HepG2 (cell line): ENCODE data around the gene CYP46A1. TPM values are rescaled to one million over a fixed set of nuclear protein-coding genes. Genes with fewer than 3 reads are reported as not detected.

ENCODE experiments used
- HNRNPUL1 ChIP-seq: fragments of 200-400 bp; formaldehyde crosslinking; IDR thresholded peaks from 2 replicates; pipeline ENCODE4 v1.6.1; 2017; ENCODE audit warnings: low read depth, mild to moderate bottlenecking, low read length, moderate library complexity
- HOXA7 ChIP-seq: sonication (generic); formaldehyde crosslinking; IDR thresholded peaks from 2 replicates; pipeline ENCODE4 v1.8.1; 2022; ENCODE audit warnings: mild to moderate bottlenecking, missing genetic modification reagents, moderate library complexity
- MAFF ChIP-seq: IDR thresholded peaks from 2 replicates; pipeline ENCODE4 v1.6.1; 2011; ENCODE audit warnings: low read depth, low read length, improper control_type of control experiment
- MATR3 ChIP-seq: sonication (generic); formaldehyde crosslinking; IDR thresholded peaks from 2 replicates; pipeline ENCODE4 v1.4.0; 2020; ENCODE audit warnings: missing genetic modification reagents
- MLLT10 ChIP-seq: sonication (generic); formaldehyde crosslinking; IDR thresholded peaks from 2 replicates; pipeline ENCODE4 v1.4.0; 2020; ENCODE audit warnings: missing genetic modification reagents
- RAD21 ChIP-seq: fragments of 450-650 bp; formaldehyde crosslinking; IDR thresholded peaks from 2 replicates; pipeline ENCODE4 v1.5.0; 2020; ENCODE audit warnings: mild to moderate bottlenecking
- RARA ChIP-seq: IDR thresholded peaks from 2 replicates; pipeline ENCODE4 v1.6.1; 2016; ENCODE audit warnings: missing genetic modification reagents, missing compliant biosample characterization
- SMC3 ChIP-seq: IDR thresholded peaks from 2 replicates; pipeline ENCODE4 v1.6.1; 2011; ENCODE audit warnings: low read length, improper control_type of control experiment
- SRSF9 ChIP-seq: fragments of 200-400 bp; formaldehyde crosslinking; IDR thresholded peaks from 2 replicates; pipeline ENCODE4 v1.6.1; 2018; ENCODE audit warnings: borderline replicate concordance, mild to moderate bottlenecking, low read depth, low read length; ENCODE audit not compliant: insufficient read depth, poor library complexity, severe bottlenecking
- U2AF2 ChIP-seq: fragments of 200-400 bp; formaldehyde crosslinking; IDR thresholded peaks from 2 replicates; pipeline ENCODE4 v1.6.1; 2017; ENCODE audit warnings: low read depth, mild to moderate bottlenecking, low read length
- ZNF256 ChIP-seq: sonication (generic); formaldehyde crosslinking; conservative IDR thresholded peaks from 2 replicates; pipeline ENCODE4 v1.4.0; 2020; ENCODE audit warnings: missing genetic modification reagents
- ZNF557 ChIP-seq: sonication (generic); formaldehyde crosslinking; IDR thresholded peaks from 2 replicates; pipeline ENCODE4 v1.4.0; 2020; ENCODE audit warnings: missing genetic modification reagents
- ZSCAN25 ChIP-seq: sonication (generic); formaldehyde crosslinking; IDR thresholded peaks from 2 replicates; pipeline ENCODE4 v1.8.0; 2022; ENCODE audit warnings: mild to moderate bottlenecking, missing genetic modification reagents
- polyA plus RNA-seq, 8 experiments: library from polyadenylated mRNA; depleted of rRNA in 3 of 8; stranded (reverse) in 7 of 8; unstranded in 1 of 8; fragments of >200 nt; fragmentation: Illumina TruSeq in 4 of 8; extraction: Trizol in 4 of 8; gene quantifications; 2 replicates each; pipeline versions ENCODE4 v1.2.1 to v1.2.3, GENCODE V29; 2011 to 2016; ENCODE audit warnings: low read depth in 4 of 8, missing spikeins in 1 of 8, mixed read lengths in 1 of 8; ENCODE audit not compliant: insufficient read depth in 1 of 8
- total RNA-seq, 5 experiments: library from RNA; depleted of rRNA; stranded (reverse); fragments of >200 nt; fragmentation: Illumina TruSeq; extraction: Trizol; gene quantifications; 2 replicates each; pipeline ENCODE4 v1.2.3, GENCODE V29; 2016; ENCODE audit warnings: low read depth in 1 of 5
- TF ChIP-seq, protein P1 (sequence below): sonication (generic); formaldehyde crosslinking; IDR thresholded peaks from 2 replicates; pipeline ENCODE4; 2020; ENCODE audit warnings: missing genetic modification reagents, mild to moderate bottlenecking, borderline replicate concordance
- TF ChIP-seq, protein P2 (sequence below): fragments of 450-650 bp; IDR thresholded peaks from 2 replicates; pipeline ENCODE4 v1.6.1; 2016
- TF ChIP-seq, protein P3 (sequence below): sonication (generic); formaldehyde crosslinking; IDR thresholded peaks from 2 replicates; pipeline ENCODE4 v1.5.0; 2020; ENCODE audit warnings: mild to moderate bottlenecking, missing genetic modification reagents, moderate library complexity
- TF ChIP-seq, protein P4 (sequence below): sonication (generic); formaldehyde crosslinking; IDR thresholded peaks from 2 replicates; pipeline ENCODE4 v1.4.0; 2020; ENCODE audit warnings: mild to moderate bottlenecking, missing genetic modification reagents
- TF ChIP-seq, protein P5 (sequence below): sonication (generic); formaldehyde crosslinking; conservative IDR thresholded peaks from 2 replicates; pipeline ENCODE4 v1.8.1; 2023; ENCODE audit warnings: missing genetic modification reagents

CYP46A1 gene
- total and polyA plus RNA-seq, 2 of the 13 experiments (the other 11 are each of a cell fraction or from before 2014, with no cell fraction given) = not detected

DNA sequence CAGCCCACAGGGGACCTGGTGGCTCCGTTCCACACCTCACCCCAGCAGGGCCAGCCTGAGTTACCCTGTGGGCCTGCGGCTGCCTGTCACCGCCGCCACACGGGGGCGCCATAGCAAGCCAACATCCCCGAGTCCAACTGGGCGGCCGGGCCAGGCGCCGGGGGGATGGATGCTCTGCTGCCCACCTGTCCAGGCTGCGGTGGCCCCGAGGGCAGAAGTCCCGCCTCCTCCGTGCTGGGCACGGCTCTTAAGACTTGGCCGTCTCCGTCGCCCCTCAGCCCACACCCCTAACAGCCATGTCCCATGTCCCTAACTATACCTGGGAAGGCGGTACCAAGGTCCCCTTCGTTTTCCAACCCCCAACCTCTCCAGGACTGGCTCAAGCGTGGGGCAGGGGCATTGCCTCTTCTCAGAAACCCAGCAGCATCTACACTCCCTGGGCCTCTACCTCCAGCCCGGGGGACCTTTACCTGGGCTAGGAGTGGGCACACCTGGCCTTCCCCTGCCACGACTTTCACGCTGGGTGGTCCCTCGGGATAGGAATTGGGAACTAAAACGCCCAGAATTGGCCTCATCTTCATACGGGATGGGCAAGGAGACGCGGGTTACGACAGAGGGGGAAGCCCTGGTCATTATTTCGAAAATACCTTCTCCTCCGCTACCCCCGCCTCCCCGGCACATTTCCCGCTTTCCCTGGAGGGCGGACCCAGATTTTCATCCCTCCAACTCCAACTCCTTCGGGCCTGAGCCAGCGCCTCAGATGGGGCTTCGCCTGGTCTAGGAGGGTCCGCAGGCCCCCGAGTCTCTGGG lies 1.1 kb upstream of the CYP46A1 start (continued):
- TF ChIP-seq, protein P1, sequence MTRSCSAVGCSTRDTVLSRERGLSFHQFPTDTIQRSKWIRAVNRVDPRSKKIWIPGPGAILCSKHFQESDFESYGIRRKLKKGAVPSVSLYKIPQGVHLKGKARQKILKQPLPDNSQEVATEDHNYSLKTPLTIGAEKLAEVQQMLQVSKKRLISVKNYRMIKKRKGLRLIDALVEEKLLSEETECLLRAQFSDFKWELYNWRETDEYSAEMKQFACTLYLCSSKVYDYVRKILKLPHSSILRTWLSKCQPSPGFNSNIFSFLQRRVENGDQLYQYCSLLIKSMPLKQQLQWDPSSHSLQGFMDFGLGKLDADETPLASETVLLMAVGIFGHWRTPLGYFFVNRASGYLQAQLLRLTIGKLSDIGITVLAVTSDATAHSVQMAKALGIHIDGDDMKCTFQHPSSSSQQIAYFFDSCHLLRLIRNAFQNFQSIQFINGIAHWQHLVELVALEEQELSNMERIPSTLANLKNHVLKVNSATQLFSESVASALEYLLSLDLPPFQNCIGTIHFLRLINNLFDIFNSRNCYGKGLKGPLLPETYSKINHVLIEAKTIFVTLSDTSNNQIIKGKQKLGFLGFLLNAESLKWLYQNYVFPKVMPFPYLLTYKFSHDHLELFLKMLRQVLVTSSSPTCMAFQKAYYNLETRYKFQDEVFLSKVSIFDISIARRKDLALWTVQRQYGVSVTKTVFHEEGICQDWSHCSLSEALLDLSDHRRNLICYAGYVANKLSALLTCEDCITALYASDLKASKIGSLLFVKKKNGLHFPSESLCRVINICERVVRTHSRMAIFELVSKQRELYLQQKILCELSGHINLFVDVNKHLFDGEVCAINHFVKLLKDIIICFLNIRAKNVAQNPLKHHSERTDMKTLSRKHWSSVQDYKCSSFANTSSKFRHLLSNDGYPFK = peak; percentile 53; the same call in 1 of the 2 replicates
- TF ChIP-seq, protein P2, sequence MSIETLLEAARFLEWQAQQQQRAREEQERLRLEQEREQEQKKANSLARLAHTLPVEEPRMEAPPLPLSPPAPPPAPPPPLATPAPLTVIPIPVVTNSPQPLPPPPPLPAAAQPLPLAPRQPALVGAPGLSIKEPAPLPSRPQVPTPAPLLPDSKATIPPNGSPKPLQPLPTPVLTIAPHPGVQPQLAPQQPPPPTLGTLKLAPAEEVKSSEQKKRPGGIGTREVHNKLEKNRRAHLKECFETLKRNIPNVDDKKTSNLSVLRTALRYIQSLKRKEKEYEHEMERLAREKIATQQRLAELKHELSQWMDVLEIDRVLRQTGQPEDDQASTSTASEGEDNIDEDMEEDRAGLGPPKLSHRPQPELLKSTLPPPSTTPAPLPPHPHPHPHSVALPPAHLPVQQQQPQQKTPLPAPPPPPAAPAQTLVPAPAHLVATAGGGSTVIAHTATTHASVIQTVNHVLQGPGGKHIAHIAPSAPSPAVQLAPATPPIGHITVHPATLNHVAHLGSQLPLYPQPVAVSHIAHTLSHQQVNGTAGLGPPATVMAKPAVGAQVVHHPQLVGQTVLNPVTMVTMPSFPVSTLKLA = no peak
- TF ChIP-seq RAD21 (CRISPR knock-in tag) (peak; percentile 88), ZNF557 (CRISPR knock-in tag) (no peak), HNRNPUL1 (no peak), U2AF2 (no peak), SMC3 (peak; percentile 43; the same call in 1 of the 2 replicates), RARA (CRISPR knock-in tag) (peak; percentile 16; the same call in 1 of the 2 replicates), SRSF9 (no peak), ZNF256 (CRISPR knock-in tag) (no peak), HOXA7 (CRISPR knock-in tag) (no peak), MAFF (no peak), MATR3 (CRISPR knock-in tag) (no peak), MLLT10 (CRISPR knock-in tag) (no peak), ZSCAN25 (CRISPR knock-in tag) (no peak)
- TF ChIP-seq, protein P3, sequence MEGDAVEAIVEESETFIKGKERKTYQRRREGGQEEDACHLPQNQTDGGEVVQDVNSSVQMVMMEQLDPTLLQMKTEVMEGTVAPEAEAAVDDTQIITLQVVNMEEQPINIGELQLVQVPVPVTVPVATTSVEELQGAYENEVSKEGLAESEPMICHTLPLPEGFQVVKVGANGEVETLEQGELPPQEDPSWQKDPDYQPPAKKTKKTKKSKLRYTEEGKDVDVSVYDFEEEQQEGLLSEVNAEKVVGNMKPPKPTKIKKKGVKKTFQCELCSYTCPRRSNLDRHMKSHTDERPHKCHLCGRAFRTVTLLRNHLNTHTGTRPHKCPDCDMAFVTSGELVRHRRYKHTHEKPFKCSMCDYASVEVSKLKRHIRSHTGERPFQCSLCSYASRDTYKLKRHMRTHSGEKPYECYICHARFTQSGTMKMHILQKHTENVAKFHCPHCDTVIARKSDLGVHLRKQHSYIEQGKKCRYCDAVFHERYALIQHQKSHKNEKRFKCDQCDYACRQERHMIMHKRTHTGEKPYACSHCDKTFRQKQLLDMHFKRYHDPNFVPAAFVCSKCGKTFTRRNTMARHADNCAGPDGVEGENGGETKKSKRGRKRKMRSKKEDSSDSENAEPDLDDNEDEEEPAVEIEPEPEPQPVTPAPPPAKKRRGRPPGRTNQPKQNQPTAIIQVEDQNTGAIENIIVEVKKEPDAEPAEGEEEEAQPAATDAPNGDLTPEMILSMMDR (CRISPR knock-in tag) = peak; percentile 96
- TF ChIP-seq, protein P4, sequence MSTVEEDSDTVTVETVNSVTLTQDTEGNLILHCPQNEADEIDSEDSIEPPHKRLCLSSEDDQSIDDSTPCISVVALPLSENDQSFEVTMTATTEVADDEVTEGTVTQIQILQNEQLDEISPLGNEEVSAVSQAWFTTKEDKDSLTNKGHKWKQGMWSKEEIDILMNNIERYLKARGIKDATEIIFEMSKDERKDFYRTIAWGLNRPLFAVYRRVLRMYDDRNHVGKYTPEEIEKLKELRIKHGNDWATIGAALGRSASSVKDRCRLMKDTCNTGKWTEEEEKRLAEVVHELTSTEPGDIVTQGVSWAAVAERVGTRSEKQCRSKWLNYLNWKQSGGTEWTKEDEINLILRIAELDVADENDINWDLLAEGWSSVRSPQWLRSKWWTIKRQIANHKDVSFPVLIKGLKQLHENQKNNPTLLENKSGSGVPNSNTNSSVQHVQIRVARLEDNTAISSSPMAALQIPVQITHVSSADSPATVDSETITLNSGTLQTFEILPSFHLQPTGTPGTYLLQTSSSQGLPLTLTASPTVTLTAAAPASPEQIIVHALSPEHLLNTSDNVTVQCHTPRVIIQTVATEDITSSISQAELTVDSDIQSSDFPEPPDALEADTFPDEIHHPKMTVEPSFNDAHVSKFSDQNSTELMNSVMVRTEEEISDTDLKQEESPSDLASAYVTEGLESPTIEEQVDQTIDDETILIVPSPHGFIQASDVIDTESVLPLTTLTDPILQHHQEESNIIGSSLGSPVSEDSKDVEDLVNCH (CRISPR knock-in tag) = no peak
- TF ChIP-seq, protein P5, sequence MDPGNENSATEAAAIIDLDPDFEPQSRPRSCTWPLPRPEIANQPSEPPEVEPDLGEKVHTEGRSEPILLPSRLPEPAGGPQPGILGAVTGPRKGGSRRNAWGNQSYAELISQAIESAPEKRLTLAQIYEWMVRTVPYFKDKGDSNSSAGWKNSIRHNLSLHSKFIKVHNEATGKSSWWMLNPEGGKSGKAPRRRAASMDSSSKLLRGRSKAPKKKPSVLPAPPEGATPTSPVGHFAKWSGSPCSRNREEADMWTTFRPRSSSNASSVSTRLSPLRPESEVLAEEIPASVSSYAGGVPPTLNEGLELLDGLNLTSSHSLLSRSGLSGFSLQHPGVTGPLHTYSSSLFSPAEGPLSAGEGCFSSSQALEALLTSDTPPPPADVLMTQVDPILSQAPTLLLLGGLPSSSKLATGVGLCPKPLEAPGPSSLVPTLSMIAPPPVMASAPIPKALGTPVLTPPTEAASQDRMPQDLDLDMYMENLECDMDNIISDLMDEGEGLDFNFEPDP (CRISPR knock-in tag) = no peak
